ENCODE measurements around the gene ZNF804B. TPM values are rescaled to one million over a fixed set of nuclear protein-coding genes. Genes with fewer than 3 reads are reported as not detected.

Gene ZNF804B
- total and polyA plus RNA-seq, 2 donors from 2014 or later = 0.19 TPM; not detected in 1

GRCh38 chr7:88910516-88910915 lies 151.0 kb downstream of the ZNF804B start:
- Histone ChIP-seq H3K9me3 (ENCODE audit: control insufficient read depth in 2 of 3, insufficient read depth in 1 of 3, low read length in 3 of 3) (no peaks in the 10 kb centered on the region), H3K9ac (ENCODE audit: low read length in 3 of 3) (no peak overlapping the region), H3K27me3 (ENCODE audit: control insufficient read depth, insufficient read depth, low read length) (no peaks in the 10 kb centered on the region), H3K27ac (ENCODE audit: low read depth in 2 of 2, low read length in 2 of 2) (no peak overlapping the region), H3K4me1 (ENCODE audit: control insufficient read depth in 2 of 3, insufficient read depth in 2 of 3, low read depth in 1 of 3, low read length in 3 of 3) (no peaks in the 10 kb centered on the region), H3K4me3 (ENCODE audit: low read length in 3 of 3) (no peak overlapping the region), H3K36me3 (ENCODE audit: control insufficient read depth in 2 of 3, insufficient read depth in 3 of 3, low read length in 3 of 3) (no peaks in the 10 kb centered on the region)
- intact Hi-C loops (cut with DNase I) = no loop called here
- DNase-seq (no peak), FAIRE-seq (no peak)
- no peak for TF ChIP-seq CTCF (IDR thresholded peaks at IDR 0.05; ENCODE audit: borderline replicate concordance, extremely low read depth, insufficient read depth)

DNA sequence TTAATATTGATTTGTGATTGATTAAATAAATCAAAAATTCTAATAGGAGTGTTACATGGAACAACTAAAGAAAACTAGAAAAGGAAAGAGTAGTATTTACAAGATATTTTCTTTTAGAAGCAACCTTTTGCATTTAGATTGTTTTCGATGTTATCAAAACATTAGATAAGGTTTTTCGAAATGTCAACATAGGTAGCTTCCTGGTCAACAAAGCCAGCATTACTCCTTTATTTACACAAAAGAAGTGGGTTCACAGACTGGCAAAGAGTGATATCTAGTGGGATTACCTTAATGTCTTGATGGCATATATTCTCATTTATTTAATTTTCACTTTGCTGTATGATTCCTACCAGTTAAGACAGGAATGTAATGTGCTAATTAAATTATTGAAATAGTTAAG lies 153.4 kb downstream of the ZNF804B start:
- Histone ChIP-seq H3K9me3 (ENCODE audit: control insufficient read depth in 2 of 3, insufficient read depth in 1 of 3, low read length in 3 of 3) (no peaks in the 10 kb centered on the region), H3K9ac (ENCODE audit: low read length in 3 of 3) (no peak overlapping the region), H3K4me3 (ENCODE audit: low read length in 3 of 3) (no peak overlapping the region), H3K27me3 (ENCODE audit: control insufficient read depth, insufficient read depth, low read length) (no peaks in the 10 kb centered on the region), H3K4me1 (ENCODE audit: control insufficient read depth in 2 of 3, insufficient read depth in 2 of 3, low read depth in 1 of 3, low read length in 3 of 3) (no peaks in the 10 kb centered on the region), H3K27ac (ENCODE audit: low read depth in 2 of 2, low read length in 2 of 2) (no peak overlapping the region), H3K36me3 (ENCODE audit: control insufficient read depth in 2 of 3, insufficient read depth in 3 of 3, low read length in 3 of 3) (no peaks in the 10 kb centered on the region)
- intact Hi-C loops (cut with DNase I) = no loop called here
- DNase-seq (no peak), FAIRE-seq (no peak)
- no peak for TF ChIP-seq CTCF (IDR thresholded peaks at IDR 0.05; ENCODE audit: borderline replicate concordance, extremely low read depth, insufficient read depth)

GRCh38 chr7:88915615-88916014 lies 156.1 kb downstream of the ZNF804B start:
- Histone ChIP-seq H3K4me1 (ENCODE audit: control insufficient read depth in 2 of 3, insufficient read depth in 2 of 3, low read depth in 1 of 3, low read length in 3 of 3) (no peaks in the 10 kb centered on the region), H3K4me3 (ENCODE audit: low read length in 3 of 3) (no peak overlapping the region), H3K36me3 (ENCODE audit: control insufficient read depth in 2 of 3, insufficient read depth in 3 of 3, low read length in 3 of 3) (no peaks in the 10 kb centered on the region), H3K9ac (ENCODE audit: low read length in 3 of 3) (no peak overlapping the region), H3K27me3 (ENCODE audit: control insufficient read depth, insufficient read depth, low read length) (no peaks in the 10 kb centered on the region), H3K27ac (ENCODE audit: low read depth in 2 of 2, low read length in 2 of 2) (no peak overlapping the region), H3K9me3 (ENCODE audit: control insufficient read depth in 2 of 3, insufficient read depth in 1 of 3, low read length in 3 of 3) (no peaks in the 10 kb centered on the region)
- peak; percentile 82 for FAIRE-seq
- TF ChIP-seq CTCF (IDR thresholded peaks at IDR 0.05; ENCODE audit: borderline replicate concordance, extremely low read depth, insufficient read depth) = no peak
- DNase-seq = no peak
- intact Hi-C loops (cut with DNase I) = no loop called here

DNA sequence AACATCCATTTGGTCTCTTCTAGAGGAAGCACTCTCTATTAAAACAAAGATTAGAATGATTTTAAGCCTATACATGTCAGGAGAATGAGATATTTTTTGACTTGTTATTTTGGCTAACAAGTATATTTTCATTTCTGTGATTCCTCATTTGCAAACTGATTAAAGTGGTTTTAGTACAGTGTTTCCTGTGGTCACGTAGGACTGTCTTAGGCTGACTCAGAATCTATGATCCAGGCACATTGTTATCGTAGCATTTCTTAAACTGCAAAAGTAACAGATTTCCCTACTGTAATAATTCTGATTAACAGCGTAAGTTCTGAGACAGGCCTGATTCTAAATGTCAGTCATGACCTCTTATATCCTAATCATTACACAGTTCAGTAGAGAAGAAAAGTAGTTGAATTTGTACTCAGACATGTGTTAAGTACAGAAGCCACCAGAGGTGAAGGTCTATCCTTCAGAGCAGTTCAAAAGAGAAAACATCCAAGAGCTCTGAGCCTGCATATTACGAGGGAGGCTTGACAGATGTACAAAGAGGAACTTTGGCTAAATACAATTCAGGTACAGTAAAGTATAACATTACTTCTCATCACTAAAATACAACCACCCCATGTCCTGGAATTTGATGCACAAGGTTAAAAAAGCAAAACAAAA lies 160.1 kb downstream of the ZNF804B start:
- Histone ChIP-seq H3K27ac (ENCODE audit: low read depth in 2 of 2, low read length in 2 of 2) (no peak overlapping the region), H3K27me3 (ENCODE audit: control insufficient read depth, insufficient read depth, low read length) (no peaks in the 10 kb centered on the region), H3K4me1 (ENCODE audit: control insufficient read depth in 2 of 3, insufficient read depth in 2 of 3, low read depth in 1 of 3, low read length in 3 of 3) (no peaks in the 10 kb centered on the region), H3K36me3 (ENCODE audit: control insufficient read depth in 2 of 3, insufficient read depth in 3 of 3, low read length in 3 of 3) (no peaks in the 10 kb centered on the region), H3K4me3 (ENCODE audit: low read length in 3 of 3) (peak overlapping the region in 1 of 3 donors; percentile 4), H3K9ac (ENCODE audit: low read length in 3 of 3) (no peak overlapping the region), H3K9me3 (ENCODE audit: control insufficient read depth in 2 of 3, insufficient read depth in 1 of 3, low read length in 3 of 3) (no peaks in the 10 kb centered on the region)
- TF ChIP-seq CTCF (IDR thresholded peaks at IDR 0.05; ENCODE audit: borderline replicate concordance, extremely low read depth, insufficient read depth) = no peak
- intact Hi-C loops (cut with DNase I) = no loop called here
- no peak for FAIRE-seq
- no peak for DNase-seq
